Measurements from ENCODE around the gene CHD3.

DNA sequence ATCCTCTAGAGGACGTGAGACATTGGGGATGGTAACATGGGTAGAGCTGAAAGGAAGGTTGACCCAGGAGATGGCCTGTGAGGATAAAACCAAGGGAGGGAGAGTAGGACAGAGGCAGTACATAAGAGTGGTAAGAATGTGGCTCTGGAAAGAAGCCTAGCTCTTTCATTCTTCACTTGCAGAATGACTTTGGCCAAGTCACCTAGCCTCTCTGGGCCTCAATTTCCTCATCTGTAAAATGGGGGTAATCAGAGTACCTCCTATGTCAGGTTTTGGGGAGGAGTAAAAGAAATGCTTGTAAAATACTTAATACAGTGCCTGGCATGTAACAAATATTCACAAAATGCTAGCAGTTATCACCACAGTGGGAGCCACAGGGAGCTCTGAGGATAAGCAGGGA lies 47.7 kb upstream of the CHD3 start:
- TF ChIP-seq, protein P1, sequence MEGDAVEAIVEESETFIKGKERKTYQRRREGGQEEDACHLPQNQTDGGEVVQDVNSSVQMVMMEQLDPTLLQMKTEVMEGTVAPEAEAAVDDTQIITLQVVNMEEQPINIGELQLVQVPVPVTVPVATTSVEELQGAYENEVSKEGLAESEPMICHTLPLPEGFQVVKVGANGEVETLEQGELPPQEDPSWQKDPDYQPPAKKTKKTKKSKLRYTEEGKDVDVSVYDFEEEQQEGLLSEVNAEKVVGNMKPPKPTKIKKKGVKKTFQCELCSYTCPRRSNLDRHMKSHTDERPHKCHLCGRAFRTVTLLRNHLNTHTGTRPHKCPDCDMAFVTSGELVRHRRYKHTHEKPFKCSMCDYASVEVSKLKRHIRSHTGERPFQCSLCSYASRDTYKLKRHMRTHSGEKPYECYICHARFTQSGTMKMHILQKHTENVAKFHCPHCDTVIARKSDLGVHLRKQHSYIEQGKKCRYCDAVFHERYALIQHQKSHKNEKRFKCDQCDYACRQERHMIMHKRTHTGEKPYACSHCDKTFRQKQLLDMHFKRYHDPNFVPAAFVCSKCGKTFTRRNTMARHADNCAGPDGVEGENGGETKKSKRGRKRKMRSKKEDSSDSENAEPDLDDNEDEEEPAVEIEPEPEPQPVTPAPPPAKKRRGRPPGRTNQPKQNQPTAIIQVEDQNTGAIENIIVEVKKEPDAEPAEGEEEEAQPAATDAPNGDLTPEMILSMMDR (IDR thresholded peaks at IDR 0.05; ENCODE audit: borderline replicate concordance, extremely low read depth, low read length, poor library complexity, severe bottlenecking): no peak
- TF ChIP-seq EZH2 (IDR thresholded peaks at IDR 0.05; ENCODE audit: borderline replicate concordance, low read depth, low read length, severe bottlenecking): no peak

All from DND-41 (cell line).